ENCODE data around the gene SMIM5.

The SMIM5 gene

DNA sequence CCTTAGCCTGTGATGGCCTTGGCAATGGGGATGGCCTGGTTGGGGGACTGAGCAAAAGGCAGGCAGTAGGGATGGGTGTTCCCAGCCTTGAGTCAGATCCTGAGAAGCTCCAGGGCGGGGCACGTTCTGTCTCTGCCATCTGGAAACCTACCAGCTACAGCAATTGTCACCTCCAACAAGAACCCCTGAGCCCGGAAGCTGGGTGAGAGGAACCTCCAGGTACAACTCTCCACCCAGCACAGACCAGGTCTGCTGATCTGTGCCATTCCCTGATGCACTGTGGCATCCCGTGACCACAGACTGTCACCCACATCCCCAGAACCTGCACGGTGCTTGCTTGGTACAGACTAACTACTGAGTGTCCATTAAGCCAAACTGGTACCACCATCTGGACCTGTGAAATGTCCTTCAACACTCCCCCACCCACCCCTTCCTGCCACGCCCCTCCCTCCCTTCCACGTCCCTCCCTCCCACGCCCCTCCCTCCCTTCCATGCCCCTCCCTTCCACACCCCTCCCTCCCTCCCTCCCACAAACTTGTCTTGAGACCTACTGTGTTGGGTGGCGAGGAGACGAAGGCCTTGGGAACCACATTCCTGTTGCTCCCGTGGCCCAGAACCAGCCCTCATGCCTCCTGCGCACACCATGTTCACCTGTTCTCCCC lies 29.1 kb upstream of the SMIM5 start:
- DNase-seq: no peak

DNA sequence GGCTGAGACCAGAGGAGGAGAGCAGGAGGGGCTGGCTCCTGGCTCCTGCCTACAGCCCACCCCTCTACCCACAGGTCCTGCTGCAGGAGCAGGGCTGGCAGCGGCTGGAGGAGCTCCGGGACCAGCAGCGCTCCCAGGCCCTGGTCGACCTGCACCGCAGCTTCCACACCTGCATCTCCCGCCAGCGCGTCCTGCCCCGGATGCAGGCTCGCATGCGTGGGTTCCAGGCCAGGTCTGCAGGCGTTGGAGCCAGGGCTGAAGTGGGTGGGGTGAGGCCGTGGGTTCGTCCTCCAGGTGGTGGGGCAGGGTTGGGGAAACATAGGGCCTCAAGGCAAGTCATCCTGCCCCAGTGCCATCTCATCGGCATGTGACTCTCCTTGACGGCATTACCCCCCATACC lies 27.4 kb upstream of the SMIM5 start:
- DNase-seq: no peak

- DNase-seq: no peak
Observed at GRCh38 chr17:75607086-75607485, 26.1 kb upstream of the SMIM5 start.

DNA sequence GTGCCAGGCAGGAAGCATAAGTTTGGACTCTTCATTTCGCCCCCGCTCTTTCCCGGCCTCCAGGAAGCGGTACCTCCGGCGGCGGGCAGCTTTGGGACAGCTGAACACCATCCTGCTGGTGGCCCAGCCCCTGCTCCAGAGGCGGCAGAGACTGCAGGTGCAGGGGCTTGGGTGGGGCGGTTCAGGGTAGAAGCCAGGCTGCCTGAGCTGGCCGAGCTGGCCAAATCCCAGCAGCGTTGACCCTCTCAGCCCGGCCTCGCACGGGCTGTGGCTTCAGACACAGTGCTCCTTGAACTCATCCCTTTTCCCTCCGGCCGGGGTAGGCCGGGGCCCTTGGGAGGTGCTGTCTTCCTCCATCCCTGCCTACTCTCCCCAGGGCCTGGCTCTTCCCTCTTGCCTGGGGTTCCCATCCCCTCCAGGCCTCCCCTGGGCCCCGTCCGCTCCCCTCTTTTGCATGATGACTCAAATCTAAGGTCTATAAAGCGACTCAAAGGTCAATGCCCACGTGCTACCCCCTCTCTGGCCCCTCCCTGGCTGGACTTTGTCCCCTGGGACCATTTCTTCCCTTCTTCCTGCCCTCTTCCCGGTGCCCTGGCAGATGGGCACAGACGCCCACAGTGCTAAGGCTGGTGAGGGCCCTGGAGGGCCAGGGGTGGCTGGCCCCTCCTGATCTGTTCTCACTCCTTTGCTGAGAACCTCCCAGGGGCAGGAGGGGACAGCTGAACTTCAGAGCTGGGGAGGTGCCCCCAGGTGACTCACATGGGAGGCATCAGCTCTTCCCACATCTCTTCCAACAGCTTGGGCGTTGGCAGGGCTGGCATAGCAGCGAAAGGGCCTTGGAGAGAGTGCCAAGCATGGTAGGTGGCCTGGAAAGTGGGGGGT lies 22.9 kb upstream of the SMIM5 start:
- no peak for DNase-seq

- DNase-seq: no peak
Observed at GRCh38 chr17:75611851-75612429, 21.3 kb upstream of the SMIM5 start.

- no peak for DNase-seq
Observed at GRCh38 chr17:75612906-75613626, 20.2 kb upstream of the SMIM5 start.

GRCh38 chr17:75614006-75614405 lies 19.2 kb upstream of the SMIM5 start:
- DNase-seq: no peak

- no peak for DNase-seq
Observed at GRCh38 chr17:75614556-75615270, 18.5 kb upstream of the SMIM5 start.

DNA sequence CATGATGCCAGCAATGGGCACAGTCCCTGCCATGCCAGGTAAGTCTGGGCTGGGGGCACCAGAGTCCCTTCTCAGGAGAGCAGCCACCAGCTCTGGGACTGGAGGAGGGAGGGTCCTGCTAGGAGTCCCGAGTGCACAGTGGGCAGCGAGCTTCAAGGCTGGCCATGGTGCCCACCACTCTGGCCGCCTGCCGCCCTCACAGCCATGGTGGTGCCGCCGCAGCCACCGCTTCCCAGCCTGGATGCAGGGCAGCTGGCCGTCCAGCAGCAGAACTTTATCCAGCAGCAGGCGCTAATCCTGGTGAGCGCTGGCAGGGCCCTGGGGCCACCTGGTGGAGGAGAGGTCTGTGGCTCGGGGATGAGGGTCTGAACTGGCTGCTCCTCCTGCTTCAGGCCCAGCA lies 17.9 kb upstream of the SMIM5 start:
- no peak for DNase-seq

DNA sequence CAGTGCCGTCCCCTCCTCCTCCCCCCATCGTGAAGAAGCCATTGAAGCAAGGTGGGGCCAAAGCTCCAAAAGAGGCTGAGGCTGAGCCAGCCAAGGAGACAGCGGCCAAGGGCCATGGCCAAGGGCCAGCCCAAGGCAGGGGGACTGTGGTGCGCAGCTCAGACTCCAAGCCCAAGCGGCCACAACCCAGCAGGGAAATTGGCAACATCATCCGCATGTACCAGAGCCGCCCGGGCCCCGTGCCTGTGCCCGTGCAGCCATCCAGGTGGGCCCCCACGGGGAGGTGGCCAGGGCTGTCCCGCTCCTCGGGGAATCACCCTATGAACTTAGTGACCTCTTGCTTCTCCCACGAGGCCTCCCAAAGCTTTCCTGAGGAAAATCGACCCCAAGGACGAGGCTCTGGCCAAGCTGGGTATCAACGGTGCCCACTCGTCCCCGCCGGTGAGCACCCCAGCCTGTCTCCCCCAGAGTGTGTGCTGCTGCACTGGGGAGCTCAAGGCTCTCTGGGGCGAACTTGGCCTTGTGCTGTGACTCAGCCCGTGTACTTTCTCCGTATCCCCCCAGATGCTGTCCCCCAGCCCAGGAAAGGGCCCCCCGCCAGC lies 16.6 kb upstream of the SMIM5 start:
- no peak for DNase-seq

- no peak for DNase-seq
Observed at GRCh38 chr17:75617218-75617617, 16.0 kb upstream of the SMIM5 start.

- no peak for DNase-seq
Observed at GRCh38 chr17:75617675-75618074, 15.6 kb upstream of the SMIM5 start.

DNA sequence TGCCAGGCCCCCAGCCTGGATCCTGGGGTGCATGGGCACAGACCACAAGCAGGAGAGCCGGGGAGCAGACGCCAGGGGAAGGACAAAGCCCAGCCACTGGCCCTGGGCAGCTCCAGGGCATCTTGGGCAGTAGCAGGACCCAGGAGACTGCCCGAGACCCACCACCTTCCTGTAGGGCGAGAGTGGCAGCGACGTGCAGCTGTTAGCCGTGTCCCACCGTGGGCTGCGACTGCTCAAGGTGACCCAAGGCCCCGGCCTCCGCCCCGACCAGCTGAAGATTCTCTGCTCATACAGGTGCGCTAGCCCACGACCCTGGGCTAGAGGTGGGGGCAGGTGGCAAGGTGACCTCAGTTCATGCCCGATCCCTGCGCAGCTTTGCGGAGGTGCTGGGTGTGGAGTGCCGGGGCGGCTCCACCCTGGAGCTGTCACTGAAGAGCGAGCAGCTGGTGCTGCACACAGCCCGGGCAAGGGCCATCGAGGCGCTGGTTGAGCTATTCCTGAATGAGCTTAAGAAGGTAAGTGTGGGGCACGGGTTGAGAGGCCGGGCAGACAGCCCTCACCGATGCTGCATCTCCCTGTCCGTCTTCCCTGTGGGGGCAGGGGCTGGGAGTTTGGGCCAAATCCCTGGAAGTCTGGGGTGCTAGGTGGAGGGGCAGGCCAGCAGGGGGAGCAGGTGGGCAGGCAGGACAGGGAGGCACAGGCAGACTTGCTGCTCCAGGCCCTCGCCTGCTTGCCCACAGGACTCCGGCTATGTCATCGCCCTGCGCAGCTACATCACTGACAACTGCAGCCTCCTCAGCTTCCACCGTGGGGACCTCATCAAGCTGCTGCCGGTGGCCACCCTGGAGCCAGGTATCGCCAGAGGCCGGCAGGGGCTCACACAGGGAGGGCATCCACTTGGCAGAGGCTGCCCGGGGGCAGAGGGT lies 13.5 kb upstream of the SMIM5 start:
- DNase-seq: peak; percentile 38

DNA sequence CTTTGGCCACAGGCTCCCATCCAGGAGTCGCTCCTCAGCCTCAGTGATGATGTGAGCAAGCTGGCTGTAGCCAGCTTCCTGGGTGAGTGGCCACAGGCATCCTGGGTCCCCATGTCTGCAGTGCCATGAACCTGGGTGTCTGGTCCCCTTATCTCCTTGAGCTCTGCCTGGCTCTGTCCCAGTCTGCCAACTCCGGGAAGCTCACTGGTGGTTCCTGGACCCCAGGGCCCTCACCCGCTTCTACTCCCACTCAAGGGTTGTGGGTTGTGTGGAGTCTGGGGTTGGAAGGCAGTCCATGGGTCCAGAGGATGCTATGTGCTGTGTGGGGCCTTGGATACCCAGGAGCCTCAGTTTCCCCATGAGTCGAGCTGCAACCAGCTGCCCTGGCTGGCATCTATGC lies 11.7 kb upstream of the SMIM5 start:
- DNase-seq: no peak

- no peak for DNase-seq
Observed at GRCh38 chr17:75622076-75622475, 11.2 kb upstream of the SMIM5 start.

DNA sequence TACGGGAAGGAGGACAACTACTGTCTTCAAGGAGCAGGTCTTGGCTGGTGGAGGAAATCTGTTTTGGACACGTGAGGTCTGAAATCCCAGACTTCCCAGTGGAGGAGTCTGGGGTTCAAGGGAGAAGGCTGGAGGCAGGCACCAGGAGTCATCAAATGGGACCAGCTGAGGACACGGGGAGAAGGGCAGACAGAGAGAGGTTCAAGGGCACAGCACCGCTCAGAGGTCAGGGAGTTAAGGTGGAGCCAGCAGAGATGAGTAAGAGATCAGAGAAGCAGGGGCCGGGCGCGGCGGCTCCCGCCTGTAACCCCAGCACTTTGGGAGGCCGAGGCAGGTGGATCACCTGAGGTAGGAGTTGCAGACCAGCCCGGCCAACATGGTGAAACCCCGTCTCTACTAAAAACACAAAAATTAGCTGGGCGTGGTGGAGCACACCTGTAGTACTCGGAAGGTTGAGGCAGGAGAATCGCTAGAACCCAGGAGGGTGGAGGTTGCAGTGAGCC lies 10.4 kb upstream of the SMIM5 start:
- DNase-seq: no peak

GRCh38 chr17:75623386-75623785 lies 9.8 kb upstream of the SMIM5 start:
- DNase-seq: no peak

DNA sequence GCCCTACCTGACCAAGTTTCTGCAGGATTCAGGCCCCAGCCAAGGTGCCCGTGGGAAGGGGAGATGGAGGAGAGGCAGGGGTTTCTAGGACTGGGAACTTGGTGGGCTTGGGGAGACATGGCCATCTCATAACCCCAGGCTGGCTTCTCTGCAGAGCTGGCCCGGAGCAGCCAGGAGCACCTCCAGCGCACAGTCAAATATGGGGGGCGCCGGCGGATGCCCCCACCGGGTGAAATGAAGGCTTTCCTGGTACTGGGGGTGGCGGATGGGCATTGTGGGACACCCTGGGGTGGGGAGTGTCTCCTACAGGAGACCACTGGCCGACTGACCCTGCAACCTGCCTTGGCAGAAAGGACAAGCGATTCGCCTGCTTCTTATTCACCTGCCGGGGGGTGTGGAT lies 9.2 kb upstream of the SMIM5 start:
- no peak for DNase-seq

GRCh38 chr17:75624714-75625345 lies 8.4 kb upstream of the SMIM5 start:
- DNase-seq: no peak

GRCh38 chr17:75625813-75626486 lies 7.3 kb upstream of the SMIM5 start:
- DNase-seq: peak; percentile 66
